Hematopoietic multipotent progenitor cell treated with erythropoietin and hydrocortisone succinate and interleukin-3 and kit ligand, for 4 days (in vitro differentiated cells): Measurements from ENCODE around the gene FBLL1.
"Not testable (repeated sequence)": the region's sequence is repeated elsewhere in the genome, so short reads cannot be mapped to it uniquely, and the experiment has no call there.

Experiments used
- DNase-seq: peaks from one replicate; pipeline ENCODE4 v3.0.0-alpha.2; 2015

FBLL1 gene

DNA sequence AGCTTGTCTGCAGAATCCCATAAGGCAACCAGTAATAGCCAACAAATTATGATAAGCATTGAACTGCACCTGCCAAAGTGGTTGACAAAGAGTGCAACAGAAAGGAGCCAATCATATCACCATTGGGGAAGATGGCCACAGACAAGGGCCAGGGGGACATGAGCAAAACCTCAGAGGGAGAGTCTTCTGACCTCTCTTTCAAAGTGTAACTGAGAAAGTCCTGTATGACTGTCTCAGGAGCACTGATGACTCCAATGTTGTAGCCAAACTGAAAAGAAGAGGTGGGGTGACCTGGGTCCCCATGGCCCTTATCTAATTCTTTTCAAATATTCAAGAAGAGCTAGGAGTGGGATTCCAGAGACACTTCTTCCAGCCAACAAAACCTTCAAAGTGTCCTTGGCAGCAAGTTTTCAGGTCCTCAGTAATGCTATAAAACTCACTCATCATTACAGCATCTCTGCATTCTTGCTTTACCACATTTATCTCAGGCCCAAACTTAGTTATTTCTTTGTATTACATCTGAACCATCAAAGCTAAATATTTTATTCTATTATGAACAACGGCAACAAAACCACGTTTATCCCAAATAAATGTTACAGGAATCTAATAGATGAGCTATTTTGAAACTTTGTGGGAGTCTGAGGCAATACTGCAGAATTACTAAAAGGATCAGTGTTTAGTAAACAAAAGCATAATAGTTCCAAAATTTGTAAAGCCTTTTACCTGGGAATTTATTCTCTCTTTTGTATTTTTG is 24.4 kb downstream of the FBLL1 start:
- DNase-seq = no peak

GRCh38 chr5:168557389-168557788 is 28.3 kb downstream of the FBLL1 start:
- DNase-seq = no peak

- DNase-seq = no peak
Observed at GRCh38 chr5:168562279-168562678, 33.2 kb downstream of the FBLL1 start.

- DNase-seq = no peak
Observed at GRCh38 chr5:168563959-168564358, 34.9 kb downstream of the FBLL1 start.

GRCh38 chr5:168568738-168569137 is 39.6 kb downstream of the FBLL1 start:
- DNase-seq = no peak

- DNase-seq = peak; percentile 69
Observed at GRCh38 chr5:168570490-168571328, 41.6 kb downstream of the FBLL1 start.

- not testable (repeated sequence) for DNase-seq
Observed at GRCh38 chr5:168573663-168574062, 44.6 kb downstream of the FBLL1 start.

- not testable (repeated sequence) for DNase-seq
Observed at GRCh38 chr5:168574156-168574555, 45.1 kb downstream of the FBLL1 start.

GRCh38 chr5:168575391-168576372 is 46.6 kb downstream of the FBLL1 start:
- no peak for DNase-seq

GRCh38 chr5:168578006-168578405 is 48.9 kb downstream of the FBLL1 start:
- DNase-seq = peak; percentile 47

DNA sequence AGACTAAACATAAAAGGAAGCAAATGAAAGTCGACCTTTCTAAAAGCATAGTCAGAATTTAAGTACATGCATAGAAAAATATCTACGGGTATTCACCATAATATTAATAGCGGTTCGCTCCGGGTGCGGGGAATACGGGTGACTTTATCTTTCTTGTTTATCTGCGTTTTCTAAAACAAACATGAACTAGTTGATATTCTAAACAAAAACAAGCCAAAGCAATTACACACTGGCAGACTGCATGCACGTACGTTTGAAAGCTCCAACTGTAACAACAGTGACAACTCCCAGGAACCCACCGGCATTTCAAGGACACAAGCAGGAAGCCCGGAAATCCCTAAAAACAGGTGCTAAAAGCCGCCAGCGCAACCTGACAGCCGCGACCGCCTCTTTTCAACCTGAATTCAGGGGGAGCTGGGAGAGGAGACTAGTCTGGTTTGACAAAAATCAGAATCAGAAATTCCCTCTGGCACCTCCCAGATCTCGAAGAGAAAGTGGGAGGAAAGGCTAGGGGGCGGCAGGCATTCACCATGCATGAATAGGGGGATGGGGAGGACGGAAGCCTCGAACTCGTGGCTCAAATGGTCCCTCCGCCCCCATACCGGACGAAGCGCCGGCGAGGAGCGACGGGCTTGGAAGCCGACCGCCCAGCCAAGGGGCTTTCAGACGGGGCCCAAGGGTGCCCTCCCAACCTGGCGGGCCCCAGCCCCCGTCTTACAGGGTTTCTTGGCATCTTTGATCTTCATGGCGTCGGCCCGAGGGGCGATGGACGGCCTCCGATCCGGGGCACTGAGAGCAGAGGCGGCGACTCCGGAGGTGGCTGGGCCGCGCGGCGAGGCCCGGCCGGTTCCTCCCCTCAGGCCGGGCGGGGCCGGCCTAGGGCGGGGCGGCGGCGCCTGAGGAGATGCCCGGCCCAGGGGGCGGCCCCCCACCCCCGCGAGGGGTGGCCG is 49.7 kb downstream of the FBLL1 start, which contains the start of gene PANK3:
PANK3 (minus strand) TSS at position 831 of the 950 bp plus-strand sequence; CDS start at position 746, 85 bp downstream.
- DNase-seq = peak; percentile 77

DNA sequence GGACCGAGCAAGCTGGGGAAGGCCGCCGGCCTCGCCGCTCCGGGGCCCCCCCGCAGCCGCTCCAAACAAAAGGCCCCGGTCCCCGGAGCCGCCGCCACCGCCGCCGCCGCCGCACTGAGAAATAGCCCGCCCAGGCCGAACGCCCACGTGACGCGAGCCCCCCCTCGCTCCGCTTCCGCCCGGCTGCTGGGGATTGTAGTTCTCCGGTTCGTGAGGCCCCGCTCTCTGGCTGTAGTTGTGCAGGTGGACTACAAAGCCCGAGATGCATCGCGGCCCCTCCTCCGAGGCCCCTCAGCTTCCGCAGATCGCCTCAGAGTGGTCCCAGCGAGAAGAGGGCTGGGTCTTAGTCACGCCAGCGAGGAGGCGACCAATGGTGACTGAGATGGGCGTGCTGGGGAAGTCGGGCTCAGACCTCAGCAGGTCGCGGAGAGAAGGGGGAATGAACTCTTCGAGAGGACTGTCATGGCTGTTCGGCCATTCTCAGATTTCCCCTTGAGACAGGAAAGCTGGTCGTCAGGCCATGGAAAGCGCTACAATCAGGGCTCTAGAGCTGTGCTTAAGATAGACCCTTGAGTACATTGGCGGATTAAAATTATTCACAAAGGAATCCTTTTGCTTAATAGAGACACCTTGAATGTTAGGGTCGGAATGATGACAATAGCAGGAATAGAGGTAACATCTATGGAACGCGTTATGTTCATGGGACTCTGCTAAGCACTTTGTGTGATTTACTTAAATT is 50.6 kb downstream of the FBLL1 start:
- peak; percentile 99 for DNase-seq

DNA sequence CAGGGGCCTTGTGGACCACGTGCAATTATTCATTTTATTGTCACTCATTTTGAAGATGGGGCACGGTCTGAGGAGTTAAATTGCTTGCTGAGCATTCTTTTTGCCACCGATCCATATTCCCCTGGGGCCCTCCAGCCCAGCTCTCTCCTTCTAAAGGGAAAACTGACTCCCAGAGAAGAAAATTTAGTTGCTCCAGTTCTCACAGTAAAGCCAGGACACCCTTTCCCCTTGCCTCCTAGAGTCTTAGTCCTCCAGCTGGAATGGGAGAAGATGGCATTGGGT is 51.1 kb downstream of the FBLL1 start:
- peak; percentile 18 for DNase-seq
